OCI-LY1 (cell line): ENCODE measurements around the gene TTC28.

Experiments used
- H2AFZ ChIP-seq: fragments of 200-600 bp; sonication (generic), shearing (Covaris generic); 2 replicates; pipeline ENCODE4 v1.6.0; 2014; ENCODE audit warnings: antibody characterized with exemption, mild to moderate bottlenecking, low read length
- H3F3A ChIP-seq: fragments of 200-600 bp; sonication (generic), shearing (Covaris generic); 2 replicates; pipeline ENCODE4 v1.6.0; 2014; ENCODE audit warnings: mild to moderate bottlenecking, antibody characterized with exemption, low read length, moderate library complexity; ENCODE audit not compliant: insufficient read depth
- H3K27ac ChIP-seq: fragments of 200-600 bp; sonication (generic); 2 replicates; pipeline ENCODE4 v1.5.1; 2014; ENCODE audit warnings: low read length, mixed run types, mild to moderate bottlenecking, low read depth; ENCODE audit not compliant: poor library complexity, severe bottlenecking
- H3K27me3 ChIP-seq: fragments of 200-600 bp; sonication (generic); 2 replicates; pipeline ENCODE4 v1.6.0; 2014; ENCODE audit warnings: antibody characterized with exemption, mild to moderate bottlenecking, low read length, moderate library complexity; ENCODE audit not compliant: insufficient read depth
- H3K36me3 ChIP-seq: fragments of 200-600 bp; sonication (generic); 2 replicates; pipeline ENCODE4 v1.6.1; 2014; ENCODE audit warnings: mild to moderate bottlenecking, antibody characterized with exemption, low read length, moderate library complexity, mixed read lengths; ENCODE audit not compliant: insufficient read depth
- H3K4me1 ChIP-seq: fragments of 200-600 bp; sonication (generic); 2 replicates; pipeline ENCODE4 v1.5.1; 2014; ENCODE audit warnings: mild to moderate bottlenecking, low read length, moderate library complexity; ENCODE audit not compliant: insufficient read depth, severe bottlenecking
- H3K4me2 ChIP-seq: fragments of 200-600 bp; sonication (generic), shearing (Covaris generic); 2 replicates; pipeline ENCODE4 v1.6.1; 2014; ENCODE audit warnings: low read length
- H3K4me3 ChIP-seq: fragments of 200-600 bp; sonication (generic); 2 replicates; pipeline ENCODE4 v1.5.1; 2014; ENCODE audit warnings: low read length, low read depth, mild to moderate bottlenecking, mixed read lengths; ENCODE audit not compliant: poor library complexity, severe bottlenecking
- H3K79me2 ChIP-seq: fragments of 200-600 bp; shearing (Covaris generic); 2 replicates; pipeline ENCODE4 v1.6.1; 2016; ENCODE audit warnings: mixed run types, low read length, mixed read lengths; ENCODE audit not compliant: insufficient read depth
- H3K9ac ChIP-seq: fragments of 200-600 bp; sonication (generic), shearing (Covaris generic); 2 replicates; pipeline ENCODE4 v1.6.1; 2014; ENCODE audit warnings: mild to moderate bottlenecking, low read length, mixed read lengths
- H3K9me2 ChIP-seq: fragments of 200-600 bp; sonication (generic), shearing (Covaris generic); 2 replicates; pipeline ENCODE4 v1.6.1; 2014; ENCODE audit warnings: low read depth, mild to moderate bottlenecking, low read length, mixed read lengths
- H3K9me3 ChIP-seq: fragments of 200-600 bp; shearing (Covaris generic); 2 replicates; pipeline ENCODE4 v1.6.1; 2014; ENCODE audit warnings: low read length, mixed read lengths
- H4K20me1 ChIP-seq: fragments of 200-600 bp; sonication (generic), shearing (Covaris generic); 2 replicates; pipeline ENCODE4 v1.6.0; 2016; ENCODE audit warnings: mild to moderate bottlenecking, low read length; ENCODE audit not compliant: insufficient read depth
- EZH2 ChIP-seq: fragments of 200-600 bp; sonication (generic), shearing (Covaris generic); IDR thresholded peaks from 2 replicates; pipeline ENCODE4 v1.8.0; 2017; ENCODE audit warnings: borderline replicate concordance, mixed run types, mild to moderate bottlenecking, antibody characterized with exemption, low read length, moderate library complexity, mixed read lengths
- TF ChIP-seq, protein P1 (sequence below): fragments of 200-600 bp; sonication (generic), shearing (Covaris generic); IDR thresholded peaks from 2 replicates; pipeline ENCODE4 v1.5.1; 2017; ENCODE audit warnings: mild to moderate bottlenecking, antibody characterized with exemption, low read length, moderate library complexity, mixed read lengths

The TTC28 gene

DNA sequence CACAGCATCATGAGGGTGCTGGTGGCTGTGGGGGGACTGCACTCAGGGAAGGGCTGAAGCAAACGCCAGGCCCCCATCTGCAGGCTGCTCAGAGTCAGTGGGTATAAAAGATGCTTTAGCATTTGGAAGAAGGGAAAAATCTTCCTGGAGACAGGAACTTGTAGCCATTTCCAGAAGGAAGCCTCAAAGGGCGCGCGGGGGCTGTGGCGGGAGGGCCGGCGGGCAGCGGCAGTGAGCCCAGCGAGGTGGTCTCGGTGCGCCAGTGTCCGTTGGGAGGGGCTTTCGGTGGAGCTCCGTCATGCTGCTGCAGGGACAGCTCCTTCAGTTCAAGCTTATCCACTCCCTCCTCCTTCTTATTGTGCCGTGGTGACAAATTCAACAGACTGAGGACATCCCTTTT is 697.5 kb downstream of the TTC28 start:
- H3K9ac ChIP-seq = no peak overlapping the region
- no peaks in the 10 kb centered on the region for H3F3A ChIP-seq
- no peak overlapping the region for H3K4me3 ChIP-seq
- H3K4me2 ChIP-seq = no peak overlapping the region
- H3K4me1 ChIP-seq = no peaks in the 10 kb centered on the region
- H3K36me3 ChIP-seq = no peaks in the 10 kb centered on the region
- no peaks in the 10 kb centered on the region for H3K79me2 ChIP-seq
- no peaks in the 10 kb centered on the region for H3K9me2 ChIP-seq
- TF ChIP-seq EZH2 = no peak
- TF ChIP-seq, protein P1, sequence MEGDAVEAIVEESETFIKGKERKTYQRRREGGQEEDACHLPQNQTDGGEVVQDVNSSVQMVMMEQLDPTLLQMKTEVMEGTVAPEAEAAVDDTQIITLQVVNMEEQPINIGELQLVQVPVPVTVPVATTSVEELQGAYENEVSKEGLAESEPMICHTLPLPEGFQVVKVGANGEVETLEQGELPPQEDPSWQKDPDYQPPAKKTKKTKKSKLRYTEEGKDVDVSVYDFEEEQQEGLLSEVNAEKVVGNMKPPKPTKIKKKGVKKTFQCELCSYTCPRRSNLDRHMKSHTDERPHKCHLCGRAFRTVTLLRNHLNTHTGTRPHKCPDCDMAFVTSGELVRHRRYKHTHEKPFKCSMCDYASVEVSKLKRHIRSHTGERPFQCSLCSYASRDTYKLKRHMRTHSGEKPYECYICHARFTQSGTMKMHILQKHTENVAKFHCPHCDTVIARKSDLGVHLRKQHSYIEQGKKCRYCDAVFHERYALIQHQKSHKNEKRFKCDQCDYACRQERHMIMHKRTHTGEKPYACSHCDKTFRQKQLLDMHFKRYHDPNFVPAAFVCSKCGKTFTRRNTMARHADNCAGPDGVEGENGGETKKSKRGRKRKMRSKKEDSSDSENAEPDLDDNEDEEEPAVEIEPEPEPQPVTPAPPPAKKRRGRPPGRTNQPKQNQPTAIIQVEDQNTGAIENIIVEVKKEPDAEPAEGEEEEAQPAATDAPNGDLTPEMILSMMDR = no peak
- no peak overlapping the region for H2AFZ ChIP-seq
- H3K27me3 ChIP-seq = no peaks in the 10 kb centered on the region
- no peaks in the 10 kb centered on the region for H3K9me3 ChIP-seq
- H4K20me1 ChIP-seq = no peaks in the 10 kb centered on the region
- no peak overlapping the region for H3K27ac ChIP-seq

DNA sequence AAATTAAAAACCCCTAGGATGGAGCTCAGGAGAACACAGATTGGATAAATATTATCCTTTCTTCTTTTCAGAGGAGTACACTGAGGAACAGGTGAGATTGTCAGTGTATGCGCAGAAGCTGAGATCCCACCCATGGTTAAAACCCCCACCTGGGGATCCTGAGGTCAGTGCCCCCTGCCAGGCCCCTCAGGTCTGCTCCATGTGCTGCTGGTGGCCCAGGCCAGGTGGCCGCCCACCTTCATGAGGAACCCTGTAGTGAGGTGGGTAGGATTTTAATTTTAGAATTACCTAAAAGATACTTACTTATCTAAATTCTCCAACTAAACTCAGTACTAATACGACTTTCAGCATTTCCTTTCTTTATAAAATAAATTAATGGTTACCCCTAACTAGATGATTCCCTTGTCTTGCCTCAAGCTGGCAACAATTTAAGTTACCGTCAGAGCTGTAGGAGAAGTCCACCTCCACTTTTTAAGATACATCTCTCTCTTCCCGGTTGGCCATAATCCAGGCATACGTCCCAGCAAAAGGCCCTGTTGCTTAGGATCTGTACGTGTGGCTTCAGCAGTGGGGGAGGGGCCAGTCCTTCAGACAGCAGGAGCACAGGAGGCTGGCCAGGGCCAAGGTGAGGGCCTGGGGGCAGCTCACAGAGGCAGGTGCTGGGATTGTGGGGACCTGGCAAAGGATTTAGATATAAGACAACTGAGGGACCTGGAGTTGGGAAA is 699.1 kb downstream of the TTC28 start:
- Histone ChIP-seq H3K9me3 (no peaks in the 10 kb centered on the region), H3K4me2 (no peak overlapping the region)

DNA sequence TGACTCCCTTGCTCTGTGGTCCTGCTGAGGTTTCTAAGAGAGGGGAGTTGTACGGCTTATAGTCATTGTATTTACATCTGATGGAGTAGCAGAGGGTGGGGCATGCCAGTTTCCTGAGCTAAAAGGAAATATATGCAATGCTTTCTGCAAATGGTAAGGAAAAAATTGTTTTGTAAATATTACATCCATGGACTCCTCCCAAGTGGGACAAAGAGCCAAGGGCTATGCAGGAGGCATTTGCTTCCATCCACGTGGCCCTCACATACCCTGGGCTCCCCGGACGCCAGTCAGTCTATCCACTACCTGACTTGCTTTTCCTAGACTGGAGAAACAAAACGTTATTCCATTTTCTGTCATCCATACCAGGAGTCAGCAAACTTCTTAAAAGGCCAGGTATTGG is 700.8 kb downstream of the TTC28 start:
- no peaks in the 10 kb centered on the region for H3K4me1 ChIP-seq
- H3K27me3 ChIP-seq = no peaks in the 10 kb centered on the region
- H2AFZ ChIP-seq = no peak overlapping the region
- no peak for TF ChIP-seq EZH2
- TF ChIP-seq, protein P1 = no peak
- no peak overlapping the region for H3K4me3 ChIP-seq
- H3F3A ChIP-seq = no peaks in the 10 kb centered on the region
- H3K9me2 ChIP-seq = no peaks in the 10 kb centered on the region
- no peak overlapping the region for H3K4me2 ChIP-seq
- no peak overlapping the region for H3K9ac ChIP-seq
- no peak overlapping the region for H3K27ac ChIP-seq
- H3K79me2 ChIP-seq = no peaks in the 10 kb centered on the region
- no peaks in the 10 kb centered on the region for H3K9me3 ChIP-seq
- no peaks in the 10 kb centered on the region for H4K20me1 ChIP-seq
- H3K36me3 ChIP-seq = no peaks in the 10 kb centered on the region

More for the DNA sequence above, 699.1 kb downstream of the TTC28 start:
- no peaks in the 10 kb centered on the region for H3F3A ChIP-seq
- no peaks in the 10 kb centered on the region for H3K79me2 ChIP-seq
- no peaks in the 10 kb centered on the region for H3K36me3 ChIP-seq
- H3K27me3 ChIP-seq = no peaks in the 10 kb centered on the region
- H3K9me2 ChIP-seq = no peaks in the 10 kb centered on the region
- no peaks in the 10 kb centered on the region for H3K4me1 ChIP-seq
- H3K9ac ChIP-seq = no peak overlapping the region
- no peak for TF ChIP-seq EZH2
- TF ChIP-seq, protein P1 = no peak
- H3K4me3 ChIP-seq = no peak overlapping the region
- H3K27ac ChIP-seq = no peak overlapping the region
- no peaks in the 10 kb centered on the region for H4K20me1 ChIP-seq
- H2AFZ ChIP-seq = no peak overlapping the region
